NCI-H1436 (cell line): ENCODE measurements around the gene TRUB1.
"Not testable (repeated sequence)": the region's sequence is repeated elsewhere in the genome, so short reads cannot be mapped to it uniquely, and the experiment has no call there.

ENCODE experiments used
- DNase-seq: peaks from one replicate; lab custom pipeline; 2025; lab: John Stamatoyannopoulos, UW

Gene TRUB1

DNA sequence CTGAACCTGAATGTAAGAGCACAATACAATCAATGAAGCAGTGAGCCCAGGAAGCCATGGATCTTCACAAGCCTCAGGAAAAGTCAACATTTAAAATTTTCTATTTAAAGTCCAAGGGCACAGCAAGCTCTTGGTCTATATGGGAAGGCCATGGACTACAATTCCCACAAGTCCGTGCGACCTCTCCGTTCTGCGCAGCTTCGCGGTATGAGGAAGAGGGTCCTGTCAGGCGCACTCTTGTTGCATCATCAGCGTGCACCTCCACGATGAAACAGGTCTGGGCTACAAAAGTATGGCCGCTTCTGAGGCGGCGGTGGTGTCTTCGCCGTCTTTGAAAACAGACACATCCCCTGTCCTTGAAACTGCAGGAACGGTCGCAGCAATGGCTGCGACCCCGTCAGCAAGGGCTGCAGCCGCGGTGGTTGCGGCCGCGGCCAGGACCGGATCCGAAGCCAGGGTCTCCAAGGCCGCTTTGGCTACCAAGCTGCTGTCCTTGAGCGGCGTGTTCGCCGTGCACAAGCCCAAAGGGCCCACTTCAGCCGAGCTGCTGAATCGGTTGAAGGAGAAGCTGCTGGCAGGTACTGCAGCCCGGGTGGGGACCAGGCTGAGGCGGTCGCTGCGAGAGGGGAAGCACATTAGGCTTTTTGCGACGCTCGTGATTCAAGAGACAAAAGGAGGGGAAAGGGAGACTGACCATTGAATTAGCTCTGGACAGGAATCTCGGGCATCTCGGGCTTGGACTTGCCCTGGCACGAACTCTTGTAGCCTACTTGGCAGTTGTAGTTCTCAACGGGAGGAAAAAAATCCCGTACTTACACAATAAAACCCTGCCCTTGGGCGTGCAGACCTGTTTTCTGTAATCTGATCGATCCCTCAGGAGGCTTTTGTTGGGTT is at the start of gene TRUB1:
Gene TRUB1, plus strand, starts transcription at position 234 of the 894 bp plus-strand sequence. Its CDS starts 59 bp downstream, at position 293.
- DNase-seq, result peak; percentile 93

DNA sequence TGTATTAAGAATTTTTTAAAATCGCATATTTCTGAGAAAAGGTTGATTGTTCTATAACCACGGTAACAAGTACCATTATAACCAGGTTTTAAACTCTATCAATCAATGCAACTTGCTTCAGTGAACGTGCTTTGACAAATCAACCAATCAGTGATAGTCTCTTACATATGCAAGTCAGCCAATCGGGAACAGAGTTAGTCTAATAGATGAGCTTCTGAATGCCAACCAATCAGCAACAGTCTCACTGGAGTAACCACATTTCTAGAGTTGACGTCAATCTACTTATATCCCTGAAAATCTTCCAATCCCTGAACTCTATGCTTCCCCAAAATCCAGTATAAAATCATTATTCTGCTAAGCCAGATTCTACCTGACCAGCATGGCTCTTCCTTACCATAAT is 44.7 kb upstream of the TRUB1 start:
- DNase-seq, result no peak

DNA sequence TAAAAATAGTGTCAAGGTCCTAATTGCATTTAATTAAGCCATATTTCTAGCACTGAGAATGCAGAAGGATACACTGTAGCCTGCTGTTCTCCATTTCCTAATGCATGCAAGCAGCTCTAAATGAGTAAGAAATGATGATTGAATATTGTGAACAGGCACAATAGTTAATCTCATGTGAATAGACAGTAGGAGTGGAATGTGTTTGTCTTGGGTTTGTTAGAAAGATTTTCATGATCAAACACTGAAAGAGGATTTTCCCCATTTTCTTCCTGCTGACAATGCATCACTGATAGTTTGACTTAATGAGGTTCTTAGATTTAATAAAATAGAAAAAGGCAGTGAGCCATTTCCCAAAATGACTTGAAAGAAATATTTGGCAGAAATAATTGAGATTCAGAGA is 43.1 kb upstream of the TRUB1 start:
- no peak for DNase-seq

DNA sequence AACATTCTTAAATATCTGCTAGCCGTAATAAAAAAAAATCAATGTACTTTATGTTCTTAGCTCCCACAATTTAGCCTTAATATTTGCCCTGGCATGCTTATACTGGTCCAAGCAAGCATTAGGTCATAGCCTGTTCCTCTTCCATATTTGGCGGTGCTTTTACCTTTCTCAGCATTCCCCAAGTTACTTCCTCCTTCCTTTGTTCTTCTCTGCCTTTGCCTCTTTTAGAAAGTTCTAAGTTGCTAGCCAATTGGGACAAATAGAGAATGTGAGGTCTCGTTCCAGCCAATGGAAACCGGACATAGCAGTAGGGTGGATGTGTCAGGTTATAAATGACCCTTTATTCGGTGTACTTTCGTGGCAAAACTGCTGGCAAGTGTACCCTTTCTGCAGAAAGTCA is 41.0 kb upstream of the TRUB1 start:
- DNase-seq, result not testable (repeated sequence)

DNA sequence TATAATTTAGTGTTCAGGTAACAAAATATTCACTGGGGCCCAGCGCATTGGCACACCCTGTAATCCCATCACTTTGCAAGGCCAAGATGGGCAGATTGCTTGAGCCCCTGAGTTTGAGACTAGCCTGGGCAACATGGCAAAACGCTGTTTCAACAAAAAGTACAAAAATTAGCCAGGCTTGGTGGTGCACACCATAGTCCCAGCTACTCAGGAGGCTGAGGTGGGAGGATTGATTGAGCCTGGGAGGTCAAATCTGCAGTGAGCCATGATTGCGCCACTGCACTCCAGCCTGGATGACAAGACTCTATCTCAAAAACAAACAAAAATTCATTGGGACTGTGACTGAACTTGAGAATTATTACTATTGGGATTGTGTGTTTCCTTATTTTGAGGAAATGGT is 40.4 kb upstream of the TRUB1 start:
- DNase-seq, result no peak

DNA sequence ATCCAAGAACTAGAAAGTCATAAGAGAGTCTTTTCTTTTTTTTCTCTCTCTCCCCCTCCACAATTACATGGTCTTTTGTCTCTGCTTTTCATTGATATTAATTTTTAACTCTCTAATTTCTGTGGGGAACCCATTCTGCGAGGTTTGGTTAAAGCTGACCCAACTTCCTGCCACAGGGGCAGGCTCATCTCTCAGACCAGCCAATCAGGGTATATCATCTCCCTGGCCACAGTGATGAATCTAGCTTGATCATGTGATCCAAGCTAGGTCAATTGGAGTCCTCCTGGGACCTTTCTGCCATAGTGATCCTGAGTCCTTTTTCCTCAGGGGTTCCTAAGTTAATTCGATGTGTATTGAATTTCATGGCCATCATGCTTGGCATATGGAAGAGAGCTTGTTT is 38.0 kb upstream of the TRUB1 start:
- DNase-seq, result no peak

DNA sequence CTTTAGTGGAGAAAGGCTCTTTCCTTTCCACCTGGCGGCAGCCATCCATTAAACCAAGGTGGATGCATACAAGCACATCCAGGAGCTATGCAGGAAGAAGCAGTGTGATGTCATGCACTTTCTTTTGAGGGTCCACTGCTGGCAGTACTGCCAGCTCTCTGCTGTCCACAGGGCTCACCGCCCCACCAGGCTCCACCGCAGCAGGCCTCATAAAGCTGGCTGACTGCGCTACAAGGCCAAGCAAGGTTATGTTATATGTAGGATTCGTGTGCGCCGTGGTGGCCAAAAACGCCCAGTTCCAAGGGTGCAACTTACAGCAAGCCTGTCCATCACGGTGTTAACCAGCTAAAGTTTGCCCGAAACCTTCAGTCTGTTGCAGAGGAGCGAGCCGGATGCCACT is 37.3 kb upstream of the TRUB1 start:
- DNase-seq, result no peak

DNA sequence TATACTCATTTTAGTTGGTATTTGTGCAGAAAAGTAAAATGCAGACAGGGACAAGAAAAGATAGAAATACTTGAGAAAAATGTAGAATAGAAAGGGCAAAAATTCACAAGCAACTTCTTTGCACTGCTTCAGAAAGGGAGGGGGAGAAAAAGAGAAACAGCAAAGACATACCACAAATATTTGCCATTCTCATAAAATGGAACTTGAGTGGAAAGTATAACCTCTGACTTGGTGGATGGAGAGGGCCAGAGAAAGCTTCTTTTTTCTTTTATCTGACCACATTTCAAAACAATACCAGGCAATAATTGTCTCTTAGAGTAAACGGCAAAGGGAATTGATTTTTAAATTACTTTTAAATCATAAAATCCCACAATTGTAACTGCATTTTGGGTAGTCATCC is 35.8 kb upstream of the TRUB1 start:
- no peak for DNase-seq

DNA sequence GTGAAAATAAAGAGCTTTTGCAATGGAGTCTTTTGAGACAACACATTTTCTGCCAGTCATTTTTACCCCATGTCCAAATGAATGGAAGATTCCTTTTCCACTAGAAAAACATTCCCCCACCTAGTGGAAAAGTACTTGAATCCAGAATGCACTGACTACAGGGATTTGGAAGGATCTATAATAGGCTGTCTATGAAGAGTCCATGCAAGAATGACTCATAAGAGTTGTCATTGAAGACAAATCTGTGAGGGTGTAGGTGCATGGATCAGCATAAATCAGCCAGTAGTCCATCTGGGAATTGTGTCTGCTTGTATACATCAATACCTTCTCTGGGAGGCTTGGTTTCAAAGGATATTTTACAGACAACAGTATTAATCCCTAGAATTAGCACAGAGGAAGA is 32.5 kb upstream of the TRUB1 start:
- no peak for DNase-seq

DNA sequence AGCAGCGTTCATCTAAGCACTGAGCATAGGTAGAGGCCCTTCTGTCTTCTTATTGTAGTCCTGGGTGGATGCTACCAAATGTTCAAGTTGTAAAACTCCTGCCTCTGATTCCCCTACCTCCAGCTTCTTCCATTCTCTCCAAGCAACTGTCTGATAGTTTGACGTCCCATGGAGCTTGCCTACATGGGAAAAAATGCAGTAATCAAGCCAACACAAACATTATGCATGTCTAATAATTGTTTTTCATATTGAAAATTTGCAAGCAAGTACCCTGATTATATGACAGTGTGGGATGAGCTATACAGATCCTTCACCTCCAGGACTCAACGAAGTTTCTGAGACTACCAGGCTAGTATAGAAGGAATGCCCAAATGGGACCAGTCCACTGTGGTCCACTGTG is 31.0 kb upstream of the TRUB1 start:
- no peak for DNase-seq

DNA sequence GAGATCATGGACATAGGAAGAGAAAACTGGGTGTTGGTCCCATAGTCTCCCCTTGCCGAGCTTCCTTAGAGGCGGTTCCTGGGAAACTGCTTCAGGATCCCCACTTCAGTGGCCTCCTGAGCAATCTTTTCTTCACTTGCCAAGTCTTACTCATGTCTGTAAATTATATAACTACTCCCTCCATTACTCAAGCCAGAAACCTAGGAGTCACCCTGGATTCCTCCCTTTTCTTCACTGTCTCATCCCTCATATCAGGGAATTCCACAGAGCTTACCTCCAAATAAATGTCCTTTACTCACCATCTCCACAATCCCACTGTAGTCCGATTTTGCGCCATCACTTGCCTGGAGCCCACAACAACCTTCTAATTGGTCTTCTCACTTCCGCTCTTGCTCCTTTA is 29.1 kb upstream of the TRUB1 start:
- DNase-seq, result no peak

DNA sequence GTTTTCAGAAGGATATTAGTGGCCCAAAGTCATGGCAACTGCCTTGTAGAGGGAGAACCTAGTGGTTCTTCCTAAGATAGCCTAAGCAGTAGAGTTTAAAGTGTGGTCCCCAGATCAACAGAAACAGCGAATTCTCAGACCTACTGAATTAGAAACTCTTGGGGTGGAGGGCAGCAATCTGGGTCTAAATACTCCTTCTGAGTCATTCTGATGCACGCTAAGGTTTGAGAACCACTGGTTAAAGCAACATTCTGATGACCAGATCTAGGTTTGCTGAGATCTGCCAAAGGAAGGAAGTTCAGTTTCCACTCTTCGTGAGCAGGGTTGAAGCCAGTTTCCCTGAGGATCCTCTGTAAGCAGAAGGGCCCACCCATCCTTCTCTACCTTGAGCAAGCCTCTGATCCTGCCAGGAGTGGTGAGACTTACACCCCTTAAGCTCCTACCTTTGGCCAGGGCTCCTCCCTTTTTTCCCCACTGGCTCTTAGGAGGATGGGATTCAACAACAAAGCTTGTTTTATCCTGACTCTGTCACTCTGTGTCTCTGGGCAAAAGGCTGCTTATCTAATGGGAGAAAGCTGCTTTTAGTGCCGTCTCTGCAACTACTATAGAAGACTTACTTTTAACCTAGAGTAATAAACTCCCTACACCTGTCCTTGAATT is 26.8 kb upstream of the TRUB1 start:
- no peak for DNase-seq

DNA sequence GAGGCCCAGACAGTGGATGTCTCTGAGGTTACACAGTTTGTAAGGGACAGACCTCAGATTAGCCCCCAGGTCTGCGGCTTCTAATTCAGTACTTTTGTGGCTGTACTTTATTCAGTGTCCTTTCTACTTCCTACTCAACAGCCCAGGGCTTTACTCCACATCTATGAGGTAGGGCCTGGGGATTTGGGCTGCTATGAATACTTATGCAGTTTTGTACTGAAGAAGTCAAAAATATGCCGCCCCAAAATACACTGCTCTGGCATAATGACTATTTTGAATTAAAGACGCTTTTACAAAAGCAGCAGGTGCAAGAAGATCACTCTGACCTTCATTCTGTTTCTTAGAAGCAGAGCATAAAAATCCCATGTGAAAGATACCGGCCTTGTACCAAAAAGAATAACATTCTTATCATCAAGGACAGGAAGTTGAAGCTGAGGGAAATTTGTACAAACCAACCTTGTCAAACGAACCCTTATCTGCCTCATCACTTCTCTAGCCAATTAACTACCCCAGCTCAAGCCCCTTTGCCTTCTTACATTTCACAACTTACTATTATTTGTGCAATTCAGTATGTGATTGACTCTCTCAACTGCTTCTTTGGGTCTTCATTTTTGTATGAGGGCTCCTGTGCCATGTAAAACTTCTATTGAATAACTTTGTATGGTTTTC is 26.1 kb upstream of the TRUB1 start:
- no peak for DNase-seq

DNA sequence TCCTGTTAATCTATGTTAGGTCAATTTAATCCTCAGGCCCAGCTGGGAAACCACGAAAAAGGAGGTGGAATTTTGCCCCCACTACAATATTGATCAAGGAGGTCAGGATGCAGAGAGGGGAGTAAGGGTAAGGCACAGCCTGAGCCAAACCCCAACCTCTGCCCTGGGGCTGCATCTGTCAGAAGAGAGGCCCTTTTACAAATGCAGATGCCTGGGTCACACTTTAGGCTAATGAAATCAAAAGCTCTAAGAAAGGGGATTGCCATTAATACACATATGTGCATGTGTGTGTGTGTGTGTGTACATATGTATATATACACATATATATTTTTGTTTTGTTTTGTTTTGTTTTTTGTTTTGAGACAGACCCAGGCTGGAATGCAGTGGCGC is 25.5 kb upstream of the TRUB1 start:
- DNase-seq, result no peak

DNA sequence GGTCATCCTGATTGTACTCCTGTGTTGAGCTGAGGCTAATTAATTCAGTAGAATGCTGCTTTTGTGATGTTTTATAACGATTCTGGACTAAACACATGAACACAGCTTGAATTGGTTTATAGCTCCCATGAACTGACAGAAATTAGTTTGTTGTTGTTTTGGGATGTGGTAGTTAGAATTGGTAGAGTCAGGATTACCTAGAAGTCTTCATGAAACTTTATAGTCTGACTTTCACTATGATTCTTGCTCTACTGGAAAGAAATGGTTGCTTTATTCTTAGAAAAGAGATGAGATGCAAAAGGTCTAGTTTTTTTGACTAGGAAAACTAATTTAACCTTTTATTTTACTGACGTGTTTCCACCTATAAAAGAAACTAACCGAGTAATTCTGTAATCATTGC is 23.4 kb upstream of the TRUB1 start:
- DNase-seq, result no peak

DNA sequence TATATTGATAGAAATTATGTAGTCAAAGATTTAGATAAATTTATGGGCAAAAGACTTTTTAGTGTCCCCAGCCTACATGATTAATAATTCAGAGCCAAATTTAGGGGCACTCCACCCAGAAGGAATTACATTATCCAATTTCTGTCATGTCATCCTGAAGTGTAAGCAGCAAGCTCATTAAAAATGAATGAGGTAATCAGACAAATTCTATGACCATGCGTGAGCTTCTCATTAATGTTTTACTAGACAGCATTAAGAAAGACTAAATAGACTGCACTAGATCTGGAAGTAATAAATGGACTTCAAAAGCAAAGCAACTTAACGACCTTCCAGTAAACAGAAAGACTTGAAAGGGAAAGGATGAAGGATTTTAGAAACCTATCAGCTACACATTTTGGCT is 22.7 kb upstream of the TRUB1 start:
- DNase-seq, result no peak

DNA sequence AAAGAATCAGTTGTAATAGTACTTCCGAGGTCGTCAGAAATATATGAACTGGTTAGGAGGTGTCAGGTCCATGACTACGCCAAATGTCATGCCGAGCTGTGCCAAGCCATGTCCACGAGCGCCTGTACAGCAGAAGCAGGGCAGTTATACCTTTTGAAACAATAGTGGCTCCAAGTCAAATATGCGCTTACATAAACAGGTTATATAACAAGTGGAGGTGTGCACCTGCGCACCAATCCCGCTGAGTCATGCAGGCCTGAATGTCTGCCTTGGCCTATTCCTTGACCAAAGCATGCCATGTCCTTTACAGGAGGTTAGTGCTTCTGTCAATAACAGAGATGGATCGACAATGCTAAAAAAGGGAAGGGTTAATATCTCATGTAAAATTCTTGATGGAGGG is 21.3 kb upstream of the TRUB1 start:
- DNase-seq, result no peak

DNA sequence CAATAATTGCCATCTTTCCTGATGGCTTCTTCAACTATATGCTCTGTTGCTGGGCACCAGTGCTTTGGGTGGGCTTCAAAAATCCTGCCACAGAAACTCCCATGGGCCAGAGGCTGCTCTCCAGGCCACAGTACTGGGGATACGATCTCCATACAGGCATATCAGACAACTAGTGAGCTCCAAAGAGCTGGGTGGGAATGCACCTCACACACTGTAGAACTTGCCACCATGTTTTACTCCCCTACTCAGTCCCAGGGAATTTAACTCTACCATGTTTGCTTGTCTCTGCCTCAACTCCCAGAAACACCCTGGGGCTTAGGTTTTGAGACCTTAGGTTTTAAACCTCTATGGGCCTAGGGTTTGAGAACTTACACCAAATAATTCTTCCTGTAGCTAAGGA is 20.5 kb upstream of the TRUB1 start:
- no peak for DNase-seq

DNA sequence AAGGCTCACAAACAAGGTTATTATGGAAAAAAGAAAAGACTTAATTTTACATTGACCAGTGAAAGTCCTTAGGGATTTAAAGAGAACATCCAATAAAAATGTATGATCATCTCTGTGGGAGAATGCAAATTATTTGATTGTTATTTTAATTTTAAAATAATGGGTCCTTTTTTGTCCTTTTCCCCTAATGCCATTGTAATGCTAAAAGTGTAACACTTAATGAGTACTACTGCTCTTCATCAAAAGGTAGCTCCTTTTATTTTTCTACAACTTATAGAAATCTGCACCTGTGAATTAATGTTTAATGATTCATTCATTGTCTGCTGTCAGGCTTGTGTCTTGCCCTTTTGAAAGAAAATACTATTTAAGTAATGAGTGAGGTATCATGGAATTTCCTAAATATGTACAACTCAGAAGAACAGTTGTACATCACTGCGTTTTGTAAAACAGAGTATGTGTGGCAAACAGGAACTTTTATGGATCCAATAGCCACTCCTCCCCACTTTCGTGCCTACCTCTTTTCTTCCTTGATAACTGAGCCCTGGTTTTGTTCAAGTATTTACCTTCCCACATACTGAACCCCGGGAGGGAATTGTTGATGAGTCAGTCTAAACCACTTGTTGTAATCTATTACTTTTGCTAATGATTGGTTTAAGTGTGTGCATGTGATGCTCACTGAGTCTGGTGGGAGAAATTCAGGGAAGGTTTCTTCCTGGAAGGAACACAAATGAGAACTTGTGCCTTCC is 19.9 kb upstream of the TRUB1 start:
- DNase-seq, result no peak

DNA sequence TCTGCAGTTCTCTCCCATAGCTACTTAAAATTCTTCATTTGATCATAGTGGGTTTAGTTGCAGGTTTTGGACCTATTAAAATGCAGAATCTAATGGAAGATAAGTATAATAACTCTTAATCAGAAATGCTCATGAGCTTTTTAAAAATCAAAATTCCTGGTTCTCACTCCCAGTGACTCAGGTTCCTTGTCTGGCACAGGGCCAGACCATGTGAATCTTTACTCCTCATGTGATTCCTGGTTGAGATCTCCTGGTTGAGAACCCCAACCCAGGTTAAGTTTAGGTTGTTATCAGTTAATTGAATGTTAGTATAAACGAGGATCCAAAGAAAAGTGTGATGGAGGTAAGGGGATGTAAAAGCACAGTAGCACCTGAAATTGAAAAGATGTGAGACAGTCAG is 17.5 kb upstream of the TRUB1 start:
- DNase-seq, result no peak

DNA sequence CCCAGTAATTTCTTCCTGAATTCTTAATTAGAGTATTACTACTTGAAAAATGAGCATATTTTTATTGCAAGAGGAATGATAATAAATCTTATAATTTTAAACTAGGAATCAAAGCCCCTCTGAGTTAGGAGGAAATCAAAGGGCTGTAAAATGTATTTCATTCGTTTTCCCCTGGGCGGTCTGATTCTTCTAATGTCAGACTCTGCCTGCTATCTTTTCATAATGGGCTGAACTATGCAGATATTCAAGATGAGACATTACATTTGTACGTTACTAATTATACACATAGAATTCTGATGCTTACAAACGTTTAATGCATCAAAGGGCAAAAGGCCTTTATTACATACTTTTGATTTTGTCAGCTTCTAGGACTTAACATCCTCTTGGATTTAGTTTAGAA is 16.0 kb upstream of the TRUB1 start:
- DNase-seq, result no peak

DNA sequence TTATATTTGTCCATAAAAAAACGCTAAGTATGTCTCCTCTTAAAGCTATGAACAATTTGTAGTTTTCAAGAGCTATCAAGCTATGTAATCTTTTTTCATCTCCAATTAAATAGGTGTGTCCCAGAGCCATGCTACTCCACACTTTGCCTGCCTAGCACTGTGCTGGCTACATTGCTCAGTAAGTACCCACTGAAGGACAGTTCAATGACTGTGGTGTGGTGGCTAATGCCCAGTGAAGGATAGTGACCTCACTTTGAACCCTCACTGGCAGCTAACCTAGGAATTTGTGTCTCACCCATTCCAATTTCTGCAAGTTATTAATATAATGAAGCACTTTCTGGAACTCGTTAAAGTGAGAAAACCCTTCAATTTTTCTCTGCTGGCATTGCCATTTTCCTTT is 14.4 kb upstream of the TRUB1 start:
- DNase-seq, result no peak
